HEK293T (cell line): ENCODE results near the gene ZNF844.

ENCODE experiments used
- BHLHE40 ChIP-seq: fragments of 450-650 bp; IDR thresholded peaks from 2 replicates; pipeline ENCODE4 v1.6.1; 2016; ENCODE audit warnings: mild to moderate bottlenecking, moderate library complexity, borderline replicate concordance
- ELF4 ChIP-seq: fragments of 450-650 bp; IDR thresholded peaks from 2 replicates; pipeline ENCODE4 v1.6.1; 2017; ENCODE audit warnings: antibody characterized with exemption
- FOXA1 ChIP-seq: fragments of 450-650 bp; IDR thresholded peaks from 2 replicates; pipeline ENCODE4 v1.6.1; 2016; ENCODE audit warnings: mild to moderate bottlenecking
- FOXM1 ChIP-seq: fragments of 450-650 bp; IDR thresholded peaks from 2 replicates; pipeline ENCODE4 v1.6.1; 2017; ENCODE audit warnings: mild to moderate bottlenecking, borderline replicate concordance
- NFRKB ChIP-seq: fragments of 450-650 bp; IDR thresholded peaks from 2 replicates; pipeline ENCODE4 v1.6.1; 2016; ENCODE audit warnings: mild to moderate bottlenecking, moderate library complexity
- SP1 ChIP-seq: fragments of 450-650 bp; IDR thresholded peaks from 2 replicates; pipeline ENCODE4 v1.6.1; 2017
- TARDBP ChIP-seq: fragments of 450-650 bp; IDR thresholded peaks from 2 replicates; pipeline ENCODE4 v1.6.1; 2016

DNA sequence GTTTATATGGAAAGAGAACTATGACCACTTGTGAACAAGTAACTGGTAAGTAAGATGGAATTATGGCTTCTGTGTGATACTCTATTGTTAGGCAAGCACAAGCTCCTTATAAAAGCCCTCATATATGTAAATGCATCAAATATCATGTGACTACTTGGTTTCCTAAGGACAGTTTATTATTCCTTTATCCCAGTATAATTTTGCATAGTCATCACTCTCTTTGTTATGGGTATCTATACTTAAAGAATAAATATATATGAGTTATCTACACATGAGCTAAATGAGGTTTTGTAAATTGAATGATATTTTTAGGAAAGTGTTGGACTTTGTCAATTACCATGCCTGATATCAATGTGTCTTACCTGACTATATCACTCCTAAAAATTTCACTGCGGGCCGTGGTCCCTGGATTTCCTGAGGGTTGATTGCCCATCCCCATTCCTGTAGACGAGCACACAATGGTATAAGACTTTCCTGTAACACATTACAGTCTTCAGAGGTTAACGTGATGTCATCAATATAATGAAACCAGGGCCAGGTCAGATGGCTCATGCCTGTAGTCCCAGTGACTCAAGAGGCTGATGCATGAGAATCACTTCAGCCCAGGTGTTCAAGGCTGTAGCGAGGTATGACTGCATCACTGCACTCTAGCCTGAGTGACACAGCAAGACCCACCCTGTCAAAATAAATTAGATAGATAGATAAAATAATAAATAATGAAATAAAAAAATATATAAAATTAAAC is 20.7 kb downstream of the ZNF844 start:
- TF ChIP-seq FOXA1 (no peak), SP1 (no peak), TARDBP (no peak), BHLHE40 (no peak), ELF4 (no peak), FOXM1 (no peak), NFRKB (no peak)
